ENCODE data around the gene DNLZ. TPM values are rescaled to one million over a fixed set of nuclear protein-coding genes. Genes with fewer than 3 reads are reported as not detected.

The DNLZ gene
- total and polyA plus RNA-seq, 4 donors, result 2.0 to 7.1 (median 4.5) TPM

GRCh38 chr9:136353088-136353487, 10.5 kb downstream of the DNLZ start:
- no peak overlapping the region for H3K9ac ChIP-seq (ENCODE audit: low read depth in 1 of 2, low read length in 2 of 2)
- no peaks in the 10 kb centered on the region for H3K9me3 ChIP-seq (ENCODE audit: control insufficient read depth in 4 of 4, low read length in 3 of 4)
- no peak overlapping the region for H3K4me3 ChIP-seq (ENCODE audit: low read depth in 1 of 3, low read length in 3 of 3)
- H3K36me3 ChIP-seq (ENCODE audit: control insufficient read depth in 4 of 4, insufficient read depth in 3 of 4, low read depth in 1 of 4, low read length in 3 of 4), result no peaks in the 10 kb centered on the region
- WGBS, result 82% methylated on average over 11 of the region's 11 CpGs
- peaks cover 0 to 5% (median 1%) of the 10 kb centered on the region in 4 donors for H3K4me1 ChIP-seq (ENCODE audit: control insufficient read depth in 4 of 4, insufficient read depth in 4 of 4, low read length in 3 of 4)
- no peak for DNase-seq (ENCODE audit: low spot score)
- TF ChIP-seq REST (IDR thresholded peaks at IDR 0.05), result no peak
- no peak for TF ChIP-seq MAX (IDR thresholded peaks at IDR 0.05)
- no peak for TF ChIP-seq YY1 (IDR thresholded peaks at IDR 0.05)
- no peak for TF ChIP-seq NR2F2 (IDR thresholded peaks at IDR 0.05)
- TF ChIP-seq EGR1 (IDR thresholded peaks at IDR 0.05; ENCODE audit: low read depth in 2 of 2), result no peak
- no peak for TF ChIP-seq FOXA2 (IDR thresholded peaks at IDR 0.05)
- no peak for TF ChIP-seq HNF4G (IDR thresholded peaks at IDR 0.05)
- TF ChIP-seq FOXA1 (IDR thresholded peaks at IDR 0.05), result no peak
- TF ChIP-seq ZBTB33 (IDR thresholded peaks at IDR 0.05), result no peak
- no peak for TF ChIP-seq RAD21 (IDR thresholded peaks at IDR 0.05)
- TF ChIP-seq SP1 (IDR thresholded peaks at IDR 0.05), result no peak
- no peak for TF ChIP-seq JUND (IDR thresholded peaks at IDR 0.05)
- no peak for TF ChIP-seq ATF3 (IDR thresholded peaks at IDR 0.05)
- no peak for TF ChIP-seq CTCF (IDR thresholded peaks at IDR 0.05; ENCODE audit: low read depth, low read length, missing input control)
- TF ChIP-seq HNF4A (conservative IDR thresholded peaks at IDR 0.05), result no peak
- no peak for TF ChIP-seq RXRA (IDR thresholded peaks at IDR 0.05)
- no peak for TF ChIP-seq GABPA (IDR thresholded peaks at IDR 0.05 in 1 of 2, conservative IDR thresholded peaks at IDR 0.05 in 1 of 2)
- no peak for TF ChIP-seq TAF1 (conservative IDR thresholded peaks at IDR 0.05)
- H3K27ac ChIP-seq (ENCODE audit: low read depth in 1 of 2, low read length in 2 of 2), result no peak overlapping the region
- H3K27me3 ChIP-seq (ENCODE audit: control insufficient read depth in 4 of 4, insufficient read depth in 4 of 4, low read length in 3 of 4), result no peaks in the 10 kb centered on the region
